DMS53 treated with DMSO at 0.1 percent for 48 hours (cell line): ENCODE data around the gene APOA5.
"Not testable (repeated sequence)": the region's sequence is repeated elsewhere in the genome, so short reads cannot be mapped to it uniquely, and the experiment has no call there.

Source experiments
- DNase-seq: peaks from one replicate; lab custom pipeline; 2025; ENCODE audit not compliant: unreplicated experiment; lab: John Stamatoyannopoulos, UW

The APOA5 gene

GRCh38 chr11:116776522-116776984, 15.1 kb downstream of the APOA5 start:
- no peak for DNase-seq

GRCh38 chr11:116775975-116776374, 15.7 kb downstream of the APOA5 start:
- no peak for DNase-seq

DNA sequence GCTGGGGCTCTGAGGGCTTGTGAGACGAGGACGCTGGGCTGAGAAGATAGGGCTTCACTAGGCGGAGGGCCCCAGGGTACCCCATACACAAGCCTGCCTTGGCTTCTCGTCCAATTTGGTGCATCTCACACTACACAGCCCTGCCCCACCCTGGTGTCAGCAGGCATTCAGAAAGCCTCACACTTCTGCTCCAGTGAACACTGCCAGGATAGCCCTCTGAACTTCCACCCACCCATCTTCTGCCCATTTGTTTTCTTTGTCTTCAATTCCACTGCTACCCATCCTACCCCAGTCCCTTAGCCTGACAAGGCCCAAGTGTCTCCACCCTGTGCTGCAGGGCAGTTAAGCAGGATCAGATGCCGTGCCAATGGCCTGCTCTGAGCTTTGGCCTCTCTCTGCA, 17.0 kb downstream of the APOA5 start:
- no peak for DNase-seq

DNA sequence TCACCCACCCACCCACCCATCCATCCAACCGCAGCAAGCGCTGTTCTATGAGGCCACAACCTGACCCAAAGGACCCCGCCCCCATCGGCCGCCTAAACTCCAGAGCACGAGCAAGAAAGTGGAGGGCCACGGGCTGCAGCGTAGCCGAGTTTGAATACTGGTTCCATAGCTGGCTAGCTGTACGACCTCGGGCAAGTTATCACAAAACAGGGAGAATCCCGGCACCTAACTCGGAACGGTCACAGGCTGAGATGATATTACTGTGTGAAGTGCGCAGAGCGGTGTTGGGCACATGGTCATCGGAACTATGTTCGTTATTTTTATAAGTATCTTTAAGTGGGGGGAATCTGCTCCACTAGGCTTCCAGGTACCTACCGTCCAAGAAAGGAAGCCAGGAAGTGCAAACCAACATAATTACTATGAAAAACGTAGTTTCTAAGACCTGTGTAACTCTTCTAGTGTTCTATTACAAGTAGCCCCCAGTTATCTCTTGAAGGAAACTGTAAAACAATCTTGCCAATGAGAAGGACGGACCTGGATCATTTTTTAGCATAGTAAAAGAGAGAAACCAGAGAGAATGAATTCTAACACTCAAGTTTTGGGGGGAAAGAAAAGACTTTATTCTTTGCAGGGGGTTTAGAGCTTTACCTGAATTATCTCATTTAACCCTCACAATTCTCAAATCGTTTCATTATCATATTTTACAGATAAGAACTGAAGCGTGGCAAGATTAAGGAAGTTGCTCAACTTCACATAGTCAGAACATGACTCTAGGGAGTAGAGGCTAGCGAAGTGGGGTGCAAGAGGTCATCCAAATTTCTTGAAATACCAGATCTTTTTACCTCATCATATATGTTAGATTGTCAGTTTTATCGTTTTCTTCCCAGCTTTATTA, 18.2 kb downstream of the APOA5 start:
- DNase-seq = peak; percentile 69

GRCh38 chr11:116772443-116773202, 19.1 kb downstream of the APOA5 start, which contains the start of gene BUD13:
Gene BUD13 (minus strand): TSS chr11:116772987. CDS start chr11:116772964, 23 bp downstream.
- DNase-seq = peak; percentile 88

- no peak for DNase-seq
Measured at GRCh38 chr11:116771935-116772334, 19.7 kb downstream of the APOA5 start.

GRCh38 chr11:116762132-116762531, 29.5 kb downstream of the APOA5 start:
- DNase-seq = no peak

DNA sequence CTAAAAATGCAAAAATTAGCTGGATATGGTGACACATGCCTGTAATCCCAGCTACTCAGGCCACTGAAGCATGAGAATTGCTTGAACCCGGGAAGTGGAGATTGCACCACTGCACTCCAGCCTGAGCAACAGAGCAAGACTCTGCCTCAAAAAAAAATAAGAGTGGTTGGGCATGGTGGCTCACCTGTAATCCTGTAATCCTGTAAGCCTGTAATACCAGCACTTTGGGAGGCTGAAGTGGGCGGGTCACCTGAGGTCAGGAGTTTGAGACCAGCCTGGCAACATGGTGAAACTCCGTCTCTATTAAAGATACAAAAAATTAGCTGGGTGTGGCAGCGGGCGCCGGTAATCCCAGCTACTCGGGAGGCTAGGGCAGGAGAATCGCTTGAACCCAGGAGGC, 35.6 kb downstream of the APOA5 start:
- DNase-seq = not testable (repeated sequence)

- no peak for DNase-seq
Measured at GRCh38 chr11:116750070-116750718, 41.5 kb downstream of the APOA5 start.

- DNase-seq = no peak
Measured at GRCh38 chr11:116742104-116742503, 49.6 kb downstream of the APOA5 start.

GRCh38 chr11:116740741-116741140, 50.9 kb downstream of the APOA5 start:
- no peak for DNase-seq
